HG02588 (cell line): ENCODE data around the gene ERG.

Source experiments
- ATAC-seq: cut with Tn5 transposase; IDR thresholded peaks from one replicate; pipeline ENCODE4 v1.9.1; 2021; ENCODE audit warnings: mild to moderate bottlenecking, moderate library complexity; ENCODE audit not compliant: unreplicated experiment

Gene ERG

DNA sequence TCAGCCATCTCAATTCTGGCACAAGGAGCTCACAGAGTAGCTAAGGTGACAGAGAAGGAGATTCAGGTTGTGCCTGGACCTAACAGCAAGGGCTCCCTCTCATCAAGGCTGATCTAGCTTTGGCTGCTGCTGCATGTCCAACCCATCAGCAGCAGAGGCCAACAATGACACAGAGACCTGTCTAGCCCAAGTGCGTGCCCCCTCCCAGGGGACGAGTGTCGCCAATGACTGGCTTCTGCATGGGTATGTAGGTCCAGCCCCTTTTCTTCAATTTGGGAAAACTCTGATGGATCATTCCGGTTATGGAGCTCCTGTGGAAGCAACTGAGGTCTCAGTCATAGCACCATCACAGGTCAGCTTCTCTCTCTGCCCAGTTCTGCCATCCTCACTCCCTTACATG, 158.1 kb downstream of the ERG start:
- ATAC-seq, result no peak

DNA sequence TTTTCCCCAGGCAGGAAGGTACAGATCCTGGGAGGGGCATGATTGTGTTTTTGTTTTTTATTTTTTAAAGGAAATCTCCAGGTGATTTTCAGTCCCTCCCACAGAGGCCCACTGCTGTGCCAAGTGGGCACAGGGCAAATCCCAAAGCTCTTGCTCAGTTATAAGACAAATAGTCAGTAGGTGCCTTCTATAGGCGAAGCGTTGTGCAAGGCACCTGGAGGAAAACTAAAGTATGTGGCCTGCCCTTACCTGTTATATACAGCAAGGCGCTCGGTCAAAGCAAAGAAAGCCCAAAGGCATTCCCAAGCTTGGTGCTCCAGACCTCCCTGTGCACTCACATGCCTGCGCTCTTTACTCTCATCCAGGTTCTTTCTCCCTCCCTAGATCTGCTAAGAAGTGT, 160.5 kb downstream of the ERG start:
- ATAC-seq, result no peak

DNA sequence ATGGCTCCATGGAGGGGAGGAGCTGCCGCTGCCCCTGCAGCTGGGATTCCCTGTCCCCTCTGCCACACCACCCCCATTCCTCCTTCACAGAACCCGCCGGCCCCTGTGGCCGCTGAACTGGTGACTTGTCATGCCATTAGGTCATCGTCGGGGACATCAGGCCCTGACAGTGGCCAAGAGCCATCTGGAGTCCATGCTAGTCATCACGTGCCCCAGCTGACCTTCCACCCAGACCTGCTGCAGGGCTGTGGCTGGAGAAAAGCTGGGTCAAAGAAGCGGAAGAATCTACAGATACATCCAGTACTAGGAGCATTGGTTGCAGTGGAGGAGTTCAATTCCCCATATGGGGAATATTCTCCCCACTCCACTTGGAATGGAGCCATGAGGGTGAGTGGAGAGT, 163.4 kb downstream of the ERG start:
- ATAC-seq, result no peak

DNA sequence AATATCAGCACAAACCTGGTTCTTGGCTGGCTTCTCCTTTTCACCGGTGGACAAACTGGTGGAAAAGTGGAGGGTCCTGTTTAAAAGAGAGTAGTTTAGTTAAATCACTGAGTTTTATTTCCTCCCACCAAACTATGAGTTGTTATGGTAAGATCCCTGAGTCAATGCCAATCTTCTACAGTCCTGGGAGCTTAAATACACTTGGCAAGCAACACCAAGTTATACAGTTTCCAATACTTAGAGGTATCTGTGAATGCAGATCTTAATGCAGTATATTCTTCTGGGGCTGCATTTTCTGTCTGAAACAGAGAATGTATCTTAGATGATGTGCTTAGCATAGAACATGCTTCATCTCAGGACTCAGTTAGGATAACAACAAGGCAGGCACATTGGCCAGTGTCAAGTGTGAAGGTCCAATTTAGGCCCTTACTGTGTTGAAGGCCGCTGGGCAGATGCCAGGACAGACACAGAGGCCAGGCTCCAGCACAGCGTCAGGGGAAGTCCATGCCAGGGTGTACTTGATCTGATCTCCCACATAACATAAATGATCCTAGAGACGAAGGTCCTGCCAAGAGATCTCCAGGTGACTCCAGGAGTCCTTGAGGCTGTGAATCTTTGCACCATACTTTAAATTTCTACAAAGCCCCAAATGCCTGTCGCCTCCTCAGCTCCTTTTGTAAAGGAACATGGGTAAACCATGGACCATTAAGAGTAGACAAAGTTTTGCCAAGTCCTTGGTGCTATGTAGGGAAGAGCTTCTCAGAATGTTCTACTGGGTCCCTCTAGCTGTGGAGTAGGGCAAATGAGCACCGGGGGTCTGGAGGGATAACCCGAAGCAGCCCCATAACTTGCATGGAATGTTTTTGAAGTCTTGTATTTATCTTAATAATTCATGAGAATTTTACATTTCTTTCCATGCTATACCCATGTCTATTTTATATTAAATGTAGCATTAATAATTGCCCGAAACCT, 164.7 kb downstream of the ERG start:
- no peak for ATAC-seq

DNA sequence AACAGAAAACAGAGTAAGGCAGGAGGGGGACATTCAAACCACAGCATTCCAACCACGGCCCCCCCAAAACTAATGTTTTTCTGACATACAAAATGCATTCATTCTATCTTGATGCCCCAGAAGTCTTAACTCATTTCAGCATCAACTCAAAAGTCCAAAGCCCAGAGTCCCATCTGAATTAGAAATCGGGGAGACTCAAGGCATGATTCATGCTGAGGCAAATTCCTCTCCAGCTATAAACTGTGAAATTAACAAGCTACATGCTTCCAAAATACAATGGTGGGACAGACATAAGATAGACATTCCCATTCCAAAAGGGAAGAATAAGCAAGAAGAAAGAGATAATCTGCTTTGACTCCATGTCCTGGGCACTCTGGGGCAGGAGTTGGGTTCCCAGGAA, 167.6 kb downstream of the ERG start:
- no peak for ATAC-seq
